Fibroblast of pulmonary artery (primary cell): ENCODE data around the gene KEAP1.

ENCODE experiments used
- DNase-seq: peaks from one replicate; pipeline ENCODE4 v3.0.0-alpha.2; 2010; ENCODE audit warnings: low read depth
- H3K4me3 ChIP-seq: replicated peaks from 2 replicates; pipeline ENCODE4 v1.5.1; 2011; ENCODE audit warnings: low read depth, mild to moderate bottlenecking, control low read depth, low read length, moderate library complexity
- TF ChIP-seq, protein P1 (sequence below): IDR thresholded peaks from 2 replicates; pipeline ENCODE4 v1.5.1; 2011; ENCODE audit warnings: mild to moderate bottlenecking, control low read depth, low read length, inconsistent platforms; ENCODE audit errors: missing control alignments

Gene KEAP1

DNA sequence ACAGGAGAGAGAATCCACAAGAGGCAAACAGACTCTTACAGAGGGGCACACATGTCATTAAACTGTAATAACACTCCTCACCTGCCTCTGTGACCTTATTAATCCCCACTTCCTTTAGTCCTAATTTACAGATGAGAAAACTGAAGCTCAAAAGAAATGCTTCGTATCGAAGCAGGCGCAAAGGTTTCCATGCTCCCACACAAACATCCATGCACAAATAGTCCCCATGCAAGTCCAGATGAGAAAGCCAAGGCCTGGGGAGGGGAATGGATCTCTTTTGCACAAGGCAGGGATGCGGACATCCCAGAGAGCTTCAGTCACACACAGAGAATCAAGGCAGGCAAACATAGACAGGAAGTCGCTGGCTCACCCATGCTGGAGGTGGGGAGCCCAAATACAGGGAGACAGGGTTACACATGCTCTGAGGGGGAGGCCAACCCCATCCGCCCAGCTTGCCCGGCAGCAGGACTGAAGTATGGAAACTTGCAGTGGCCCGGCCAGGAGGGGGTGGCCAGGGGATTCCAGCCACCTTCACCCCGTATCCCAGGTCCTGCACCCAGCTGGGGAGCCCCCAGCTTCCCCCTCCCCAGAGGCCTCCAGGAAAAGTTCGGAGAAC lies 13.6 kb upstream of the KEAP1 start:
- no peak for DNase-seq
- TF ChIP-seq, protein P1, sequence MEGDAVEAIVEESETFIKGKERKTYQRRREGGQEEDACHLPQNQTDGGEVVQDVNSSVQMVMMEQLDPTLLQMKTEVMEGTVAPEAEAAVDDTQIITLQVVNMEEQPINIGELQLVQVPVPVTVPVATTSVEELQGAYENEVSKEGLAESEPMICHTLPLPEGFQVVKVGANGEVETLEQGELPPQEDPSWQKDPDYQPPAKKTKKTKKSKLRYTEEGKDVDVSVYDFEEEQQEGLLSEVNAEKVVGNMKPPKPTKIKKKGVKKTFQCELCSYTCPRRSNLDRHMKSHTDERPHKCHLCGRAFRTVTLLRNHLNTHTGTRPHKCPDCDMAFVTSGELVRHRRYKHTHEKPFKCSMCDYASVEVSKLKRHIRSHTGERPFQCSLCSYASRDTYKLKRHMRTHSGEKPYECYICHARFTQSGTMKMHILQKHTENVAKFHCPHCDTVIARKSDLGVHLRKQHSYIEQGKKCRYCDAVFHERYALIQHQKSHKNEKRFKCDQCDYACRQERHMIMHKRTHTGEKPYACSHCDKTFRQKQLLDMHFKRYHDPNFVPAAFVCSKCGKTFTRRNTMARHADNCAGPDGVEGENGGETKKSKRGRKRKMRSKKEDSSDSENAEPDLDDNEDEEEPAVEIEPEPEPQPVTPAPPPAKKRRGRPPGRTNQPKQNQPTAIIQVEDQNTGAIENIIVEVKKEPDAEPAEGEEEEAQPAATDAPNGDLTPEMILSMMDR: no peak
- H3K4me3 ChIP-seq: peak overlapping the region; percentile 38

DNA sequence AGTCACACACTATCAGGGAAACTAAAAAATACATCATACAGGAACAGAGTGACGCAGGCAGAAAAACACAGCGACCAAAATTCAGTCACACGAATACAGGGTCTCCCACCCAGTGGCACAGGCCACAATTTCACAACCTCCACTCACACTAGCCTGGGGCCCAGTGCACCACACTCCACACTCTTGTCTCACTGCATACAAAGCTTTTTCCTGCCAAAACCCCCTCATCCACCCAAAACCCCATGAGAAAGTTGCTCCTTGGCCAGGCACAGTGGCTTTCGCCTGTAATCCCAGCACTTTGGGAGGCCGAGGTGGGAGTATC lies 12.9 kb upstream of the KEAP1 start:
- TF ChIP-seq, protein P1: no peak
- no peak overlapping the region for H3K4me3 ChIP-seq
- no peak for DNase-seq

DNA sequence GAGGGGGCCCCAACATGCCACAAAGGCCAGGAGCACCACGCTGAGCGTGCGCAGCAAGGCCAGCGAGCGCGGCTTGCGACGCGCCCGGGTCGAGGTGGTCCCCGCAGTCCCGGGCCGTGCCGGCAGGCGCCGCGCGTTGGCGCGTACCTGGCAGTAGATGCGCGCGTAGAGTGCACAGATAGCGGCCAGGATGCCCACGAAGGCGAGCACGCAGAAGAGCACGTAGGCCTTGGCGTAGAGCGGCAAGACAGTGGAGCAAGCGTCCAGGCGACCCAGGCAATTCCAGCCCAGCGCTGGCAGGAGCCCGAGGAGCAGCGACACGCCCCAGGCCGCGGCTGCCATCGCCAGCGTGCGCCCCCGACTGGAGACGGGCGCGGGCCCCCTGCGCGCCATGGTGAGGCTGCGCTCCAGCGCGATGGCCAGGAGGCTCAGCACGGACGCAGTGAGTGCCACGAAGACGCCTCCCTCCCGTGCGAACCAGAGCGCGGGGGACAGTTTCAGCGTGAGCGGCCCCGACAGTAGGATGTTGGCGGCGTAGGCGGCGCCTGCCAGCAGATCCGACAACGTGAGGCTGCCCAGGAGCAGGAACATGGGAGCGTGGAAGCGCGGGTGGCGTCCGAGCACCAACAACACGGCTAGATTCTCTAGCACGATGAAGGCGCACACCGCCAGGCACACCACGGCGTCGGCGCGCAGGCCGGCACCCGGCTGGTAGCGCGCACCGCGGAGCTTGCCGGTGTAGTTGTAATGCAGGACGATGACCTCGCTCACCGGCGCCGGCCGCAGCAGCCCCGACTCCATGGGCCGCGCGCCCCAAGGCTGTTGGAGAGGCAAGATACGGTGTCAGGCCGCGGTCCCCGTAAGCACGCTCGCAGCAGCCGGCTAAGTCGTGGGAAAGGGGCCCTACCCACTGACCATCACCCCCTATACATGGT lies 11.3 kb upstream of the KEAP1 start:
- no peak for DNase-seq
- TF ChIP-seq, protein P1: no peak
- H3K4me3 ChIP-seq: no peak overlapping the region

DNA sequence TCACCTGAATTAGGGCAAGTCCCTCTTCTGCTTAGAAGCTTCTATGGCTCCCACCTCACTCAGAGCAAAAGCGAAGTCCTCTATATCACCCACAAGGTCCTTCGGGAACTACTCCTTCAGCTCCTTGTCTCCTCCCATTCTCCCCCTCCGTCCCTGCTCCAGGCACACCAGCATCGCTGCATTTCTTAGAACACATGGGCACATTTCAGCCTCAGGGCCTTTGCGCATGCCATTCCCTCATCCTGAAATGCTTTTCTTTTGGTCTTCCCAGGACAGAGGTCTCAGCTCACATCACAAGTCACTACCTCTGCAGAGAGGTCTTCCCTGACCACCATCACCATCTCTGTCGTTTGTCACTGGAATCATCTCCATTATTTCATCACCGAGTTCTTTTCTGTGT lies 10.1 kb upstream of the KEAP1 start:
- TF ChIP-seq, protein P1: no peak
- DNase-seq: no peak
- H3K4me3 ChIP-seq: no peak overlapping the region

DNA sequence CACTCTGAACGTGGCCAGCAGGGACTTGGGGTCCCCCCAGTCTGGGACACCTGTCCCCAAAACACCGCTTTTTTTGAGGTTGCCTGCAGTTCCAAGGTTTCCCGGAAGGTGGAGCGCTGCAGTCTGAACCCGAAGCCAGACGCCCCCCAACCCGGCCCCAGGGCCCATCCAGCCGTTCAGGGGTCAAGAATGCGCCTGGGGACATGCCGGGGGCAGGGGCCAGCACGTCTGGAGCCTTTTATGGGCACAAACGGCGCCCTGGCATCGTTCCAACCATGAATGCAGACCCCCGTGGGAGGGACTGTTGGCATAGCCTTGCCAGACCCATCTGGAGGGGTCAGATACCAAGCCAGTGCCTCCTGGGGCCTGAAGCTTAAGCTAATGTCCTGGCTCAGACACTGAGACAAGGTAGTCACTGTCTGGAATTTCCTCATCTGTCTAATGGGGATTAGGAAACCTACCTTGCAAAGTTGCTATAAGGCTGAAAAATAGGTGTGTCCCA lies 7.2 kb upstream of the KEAP1 start:
- no peak overlapping the region for H3K4me3 ChIP-seq
- no peak for DNase-seq
- TF ChIP-seq, protein P1: peak; percentile 63

DNA sequence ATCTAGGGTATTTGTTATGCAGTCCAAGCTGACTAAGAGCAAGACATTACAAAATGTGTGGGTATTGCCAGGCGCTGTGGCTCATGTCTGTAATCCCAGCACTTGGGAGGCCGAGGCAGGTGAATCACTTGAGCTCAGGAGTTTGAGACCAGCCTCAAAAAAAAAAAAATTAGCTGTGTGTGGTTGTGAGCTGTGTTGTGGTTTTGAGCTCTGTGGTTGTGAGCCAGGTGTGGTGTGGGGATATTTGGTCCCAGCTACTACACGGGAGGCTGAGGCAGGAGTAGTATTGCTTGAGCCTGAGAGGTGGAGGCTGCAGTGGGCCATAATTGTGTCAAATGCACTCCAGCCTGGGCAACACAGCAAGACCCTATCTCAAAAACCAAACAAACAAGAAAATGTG lies 5.6 kb upstream of the KEAP1 start:
- DNase-seq: no peak
- H3K4me3 ChIP-seq: no peak overlapping the region

More for the DNA sequence above, 5.6 kb upstream of the KEAP1 start:
- TF ChIP-seq, protein P1: no peak
